Measurements from ENCODE around the gene DLX5.

GRCh38 chr7:97001656-97002554, 22.7 kb downstream of the DLX5 start:
- TF ChIP-seq POLR2A (IDR thresholded peaks at IDR 0.05) (no peak), CTCF (IDR thresholded peaks at IDR 0.05) (no peak)
